ENCODE measurements around the gene PKD1L1. TPM values are rescaled to one million over a fixed set of nuclear protein-coding genes. Genes with fewer than 3 reads are reported as not detected.
"Not testable (repeated sequence)": the region's sequence is repeated elsewhere in the genome, so short reads cannot be mapped to it uniquely, and the experiment has no call there.

Gene PKD1L1
- total RNA-seq, 1 experiment from 2014 or later = 0.17 TPM

DNA sequence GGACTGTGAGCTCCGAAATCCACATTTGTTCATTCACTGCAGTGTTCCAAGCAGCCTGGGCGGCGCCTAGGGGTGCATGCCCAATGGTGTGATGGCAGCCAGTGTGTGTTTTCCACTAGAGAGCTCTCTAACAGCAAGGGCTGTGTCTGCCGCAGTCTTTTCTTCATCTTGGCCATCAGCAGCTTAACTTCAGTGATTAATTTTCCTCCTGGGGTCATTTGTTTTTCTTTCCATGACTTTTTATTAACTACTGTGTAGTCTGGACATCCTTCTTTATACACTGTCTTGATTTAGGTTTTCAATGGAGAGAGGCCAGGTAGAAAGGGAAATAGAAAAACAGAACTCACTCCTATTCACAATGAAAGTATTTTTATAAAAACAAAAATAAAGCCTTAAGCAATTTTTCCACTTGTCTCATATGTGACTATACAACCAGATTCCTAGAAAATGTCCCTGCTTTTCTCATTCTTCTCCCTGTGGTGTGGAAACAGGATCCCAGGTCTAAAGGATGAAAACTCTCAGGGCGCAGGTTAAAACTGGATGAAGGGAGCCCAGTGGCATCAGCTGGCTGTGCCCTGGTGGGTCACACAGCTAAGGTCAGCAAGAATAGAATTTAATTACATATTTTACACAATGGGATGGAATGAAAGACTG is 176.8 kb downstream of the PKD1L1 start:
- DNase-seq (ENCODE audit: low read depth) = peak; percentile 89

DNA sequence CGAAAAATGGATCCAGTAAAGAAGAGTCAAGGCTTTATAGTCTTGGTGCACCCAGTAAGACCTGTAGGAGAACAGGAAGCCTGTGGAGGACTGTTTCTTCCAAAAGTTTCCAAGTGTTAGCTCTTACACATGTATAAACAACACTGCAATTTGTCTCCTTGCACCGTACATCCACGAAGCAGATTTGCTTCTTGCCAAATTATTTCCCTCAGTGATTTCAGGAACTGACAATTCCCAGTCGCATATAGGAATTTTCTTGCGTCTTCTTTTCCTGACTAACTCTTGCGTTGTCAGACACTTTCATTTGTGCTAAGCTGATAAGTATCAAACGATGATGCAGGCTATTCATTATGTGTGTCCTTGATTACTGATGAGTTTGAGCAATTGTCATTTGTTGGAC is 182.1 kb downstream of the PKD1L1 start:
- no peak for DNase-seq (ENCODE audit: low read depth)

DNA sequence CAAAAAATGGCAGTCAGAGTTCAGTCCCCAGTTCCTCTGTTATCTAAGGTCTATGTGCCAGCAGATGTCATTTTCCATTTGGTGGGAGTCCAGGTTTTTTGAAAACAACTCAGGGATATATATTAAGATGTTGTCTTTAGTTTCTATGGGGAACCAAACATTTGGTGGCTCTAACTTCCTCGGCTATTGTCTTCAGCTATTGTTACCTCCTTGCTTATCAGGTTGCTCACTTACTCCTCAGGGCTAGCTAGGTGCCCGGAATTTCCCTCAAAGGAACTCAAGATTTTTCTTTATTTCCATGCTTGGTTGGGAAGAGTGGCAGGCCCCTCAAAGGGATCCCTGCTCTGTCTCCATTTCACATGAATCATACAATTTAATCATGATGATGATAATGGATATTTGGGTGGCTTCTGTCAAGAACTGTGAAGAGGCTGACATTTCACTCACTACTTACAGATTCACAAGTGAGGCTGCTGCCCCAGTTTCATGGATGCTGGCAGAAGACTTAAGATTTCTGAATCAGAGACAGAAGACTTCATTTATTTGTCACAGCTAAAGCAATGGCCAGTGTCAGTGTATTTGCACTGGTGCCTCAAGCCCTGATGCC is 182.8 kb downstream of the PKD1L1 start:
- peak; percentile 40 for DNase-seq (ENCODE audit: low read depth)

DNA sequence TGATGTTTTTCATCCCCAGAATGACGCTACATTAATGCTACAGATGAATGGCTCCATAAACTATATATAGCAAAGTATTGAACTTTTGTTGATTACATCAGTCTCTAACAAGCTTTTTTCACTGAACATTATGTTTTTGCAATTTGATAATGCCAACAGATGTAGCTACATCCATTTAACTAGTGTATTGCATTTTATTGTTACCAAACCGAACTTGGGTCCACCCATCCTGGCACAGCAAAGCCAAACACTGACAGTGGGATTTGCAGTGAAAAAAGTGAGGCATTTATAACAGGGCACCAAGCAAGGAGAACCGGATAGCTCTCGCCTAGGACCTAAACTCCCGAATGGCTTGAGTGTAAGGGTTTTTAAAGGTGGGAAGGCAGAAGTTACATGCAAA is 183.5 kb downstream of the PKD1L1 start:
- DNase-seq (ENCODE audit: low read depth) = no peak

DNA sequence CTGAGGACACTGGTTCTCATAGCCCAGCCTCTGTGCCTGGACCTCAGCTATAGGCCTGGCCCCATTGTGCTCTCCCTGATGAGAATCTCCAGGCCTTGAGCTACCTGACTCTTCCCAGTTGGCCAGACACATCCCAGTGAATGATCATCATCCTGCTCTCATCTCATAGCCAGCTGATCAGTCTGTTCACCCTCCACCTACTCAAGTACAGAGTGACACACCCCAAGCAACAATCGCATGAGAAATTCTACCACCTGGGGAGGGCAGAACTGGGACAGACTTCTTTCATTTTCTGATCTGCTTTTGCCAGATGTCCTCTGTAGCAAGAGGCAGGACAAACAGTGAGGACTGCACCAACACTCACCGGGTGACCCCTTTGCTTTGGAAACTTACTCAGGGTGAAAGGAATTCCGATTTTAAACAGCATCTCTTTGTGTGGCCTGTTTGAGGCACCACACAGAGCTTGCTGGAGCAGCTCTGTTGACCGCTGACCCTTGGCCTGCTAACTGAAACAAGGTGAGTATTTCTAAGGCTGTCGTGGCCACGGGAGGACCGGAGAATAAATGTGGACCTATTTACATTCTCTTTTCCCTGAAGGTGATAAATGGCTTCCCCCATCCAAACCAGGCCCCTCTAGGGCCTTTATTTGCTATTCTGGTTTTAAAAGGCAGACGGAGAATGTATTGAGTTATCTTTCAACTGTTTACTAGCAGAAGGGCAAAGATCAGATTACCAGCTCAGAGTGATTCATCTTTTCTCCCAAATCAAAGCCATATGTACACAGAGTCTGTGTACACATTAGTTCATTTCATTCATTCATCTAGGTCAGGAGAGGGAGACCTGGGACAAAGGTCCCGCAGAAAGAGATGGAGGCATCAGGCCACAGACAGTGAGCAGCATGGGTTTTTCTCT is 184.9 kb downstream of the PKD1L1 start:
- peak; percentile 95 for DNase-seq (ENCODE audit: low read depth)

DNA sequence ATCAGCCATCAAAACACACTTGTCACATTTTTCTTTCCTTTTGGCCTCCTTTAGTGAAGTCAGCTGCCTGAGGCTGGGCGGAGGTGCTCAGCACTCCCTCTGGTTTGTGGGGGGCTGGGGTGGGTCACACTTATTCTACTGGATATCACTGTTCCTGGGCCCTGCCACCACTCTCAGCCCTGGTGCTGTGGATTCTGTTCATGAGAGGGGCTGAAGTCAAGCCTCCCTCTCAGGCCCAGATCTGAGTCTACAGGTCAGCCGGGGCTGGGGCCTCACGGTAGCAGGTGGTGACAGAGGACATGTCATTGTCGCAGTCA is 185.6 kb downstream of the PKD1L1 start:
- DNase-seq (ENCODE audit: low read depth) = no peak

DNA sequence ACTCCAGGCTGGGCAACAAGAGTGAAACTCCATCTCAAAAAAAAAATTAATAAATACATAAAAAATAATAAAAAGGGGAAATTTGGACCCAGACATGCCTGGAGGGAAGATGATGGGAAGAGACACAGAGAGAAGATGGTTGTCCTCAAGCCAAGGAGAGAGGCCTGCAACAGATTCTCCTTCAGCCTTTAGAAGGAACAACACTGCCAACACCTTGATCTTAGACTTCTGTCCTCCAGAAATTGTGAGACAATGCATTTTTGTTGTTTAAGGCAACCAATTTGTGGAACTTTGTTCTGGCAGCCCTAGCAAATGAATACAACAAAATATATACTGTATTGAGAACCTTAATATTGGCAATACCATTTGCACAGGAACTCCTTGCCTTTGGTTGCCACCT is 186.1 kb downstream of the PKD1L1 start:
- no peak for DNase-seq (ENCODE audit: low read depth)

DNA sequence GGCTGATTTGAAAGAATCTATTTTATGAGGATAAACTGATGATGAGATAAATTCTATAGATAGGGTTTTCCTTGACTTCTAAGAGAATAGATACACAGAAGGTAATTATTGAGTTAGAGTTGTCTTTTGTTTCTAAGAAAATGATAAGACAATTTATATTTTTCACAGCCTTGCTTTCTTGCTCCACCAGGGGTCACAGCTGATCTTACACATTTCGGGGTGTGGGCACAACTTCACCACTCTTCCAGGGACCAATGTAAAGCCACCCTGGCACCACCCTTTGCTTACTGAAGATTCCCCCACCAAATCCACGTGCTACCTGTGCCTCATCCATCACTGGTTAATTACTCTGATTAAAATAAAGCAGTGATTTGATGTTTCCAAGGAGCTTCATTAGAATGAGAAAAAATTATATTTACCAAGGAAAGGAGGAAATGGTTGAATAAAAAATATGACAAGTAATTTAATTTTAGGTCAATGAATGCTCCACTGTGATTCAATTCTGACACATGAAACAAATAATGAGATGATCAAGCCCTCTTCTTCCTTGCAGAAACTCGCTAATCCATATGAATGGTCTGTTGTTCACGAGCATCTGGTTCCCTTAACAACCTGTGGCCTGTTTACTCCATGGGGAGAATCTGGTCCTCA is 189.1 kb downstream of the PKD1L1 start:
- DNase-seq (ENCODE audit: low read depth) = peak; percentile 55

DNA sequence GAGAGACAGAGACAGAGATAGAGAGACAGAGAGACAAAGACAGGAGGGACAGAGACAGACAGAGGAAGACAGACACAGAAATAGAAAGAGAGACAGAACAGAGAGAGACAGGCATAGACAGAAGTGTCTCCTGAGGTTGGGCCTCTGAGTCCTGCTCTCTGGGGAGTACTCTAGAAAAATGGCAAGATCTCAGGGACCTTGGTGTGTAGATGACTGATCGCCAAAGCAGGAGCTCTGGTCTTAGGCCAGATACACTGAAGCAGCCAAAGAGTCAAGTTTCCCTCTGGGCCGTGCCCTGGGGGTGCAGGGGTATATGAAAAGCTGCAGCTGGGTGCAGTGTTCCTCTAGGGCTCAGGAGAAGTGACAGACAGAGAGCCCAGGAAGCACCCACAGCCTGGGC is 189.7 kb downstream of the PKD1L1 start:
- DNase-seq (ENCODE audit: low read depth) = no peak

DNA sequence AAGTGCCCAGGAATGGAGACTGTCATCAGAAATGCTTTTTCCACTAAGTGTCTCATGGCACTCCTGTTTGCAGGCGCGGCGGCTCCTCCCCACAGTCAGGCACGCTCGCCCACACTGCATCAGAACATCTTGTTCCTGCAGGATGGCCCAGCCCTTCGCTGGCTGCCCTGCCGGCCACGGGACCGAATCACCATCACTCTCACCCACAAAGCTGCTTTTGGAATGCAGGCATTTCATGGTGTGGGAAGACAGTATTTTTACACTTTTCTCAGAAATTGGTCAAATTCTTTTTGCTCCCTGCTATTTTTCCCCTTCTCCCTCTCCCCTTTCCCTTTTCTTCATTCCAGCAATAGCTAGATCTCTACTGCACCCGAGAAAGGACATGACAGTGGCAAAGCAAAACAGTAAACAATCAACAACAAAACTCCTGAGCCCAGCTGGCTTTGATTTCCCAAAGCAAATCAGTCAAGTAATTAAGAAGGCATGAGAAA is 190.3 kb downstream of the PKD1L1 start:
- peak; percentile 70 for DNase-seq (ENCODE audit: low read depth)

DNA sequence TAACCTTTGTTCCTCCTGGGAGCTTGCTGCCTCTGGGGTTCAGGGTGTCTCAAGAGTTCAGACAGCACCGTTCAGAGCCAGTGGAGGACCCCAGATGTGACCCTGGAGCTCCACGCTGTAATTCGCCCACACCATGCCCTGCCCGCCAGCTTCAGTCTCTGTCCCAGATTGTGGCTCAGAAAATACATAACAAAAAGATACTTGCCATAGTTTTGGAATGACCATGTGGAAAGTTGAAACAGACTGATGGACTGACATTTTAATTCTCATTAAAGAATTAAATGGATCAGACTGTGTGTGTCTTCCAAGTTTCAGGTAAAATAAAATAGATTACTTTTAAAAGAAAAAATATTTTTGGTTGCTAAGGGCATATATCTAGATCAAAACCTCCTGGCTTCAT is 191.6 kb downstream of the PKD1L1 start:
- no peak for DNase-seq (ENCODE audit: low read depth)

DNA sequence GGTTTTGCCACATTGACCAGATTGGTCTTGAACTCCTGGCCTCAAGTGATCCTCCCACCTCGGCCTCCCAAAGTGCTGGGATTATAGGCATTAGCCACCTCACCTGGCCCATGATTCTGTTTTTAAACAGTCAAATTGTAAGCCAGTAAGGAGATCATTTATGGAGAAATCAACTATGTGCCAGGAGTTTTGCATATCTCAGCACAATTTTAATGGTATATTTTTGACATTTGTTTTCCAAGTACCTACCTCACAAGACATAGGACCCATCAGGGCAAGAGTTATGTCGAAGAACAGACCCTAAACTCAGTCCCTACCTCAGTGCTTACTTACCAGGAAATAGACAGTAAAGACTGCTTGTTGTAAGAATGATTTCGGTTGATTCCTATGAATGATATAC is 193.0 kb downstream of the PKD1L1 start:
- DNase-seq (ENCODE audit: low read depth) = no peak

DNA sequence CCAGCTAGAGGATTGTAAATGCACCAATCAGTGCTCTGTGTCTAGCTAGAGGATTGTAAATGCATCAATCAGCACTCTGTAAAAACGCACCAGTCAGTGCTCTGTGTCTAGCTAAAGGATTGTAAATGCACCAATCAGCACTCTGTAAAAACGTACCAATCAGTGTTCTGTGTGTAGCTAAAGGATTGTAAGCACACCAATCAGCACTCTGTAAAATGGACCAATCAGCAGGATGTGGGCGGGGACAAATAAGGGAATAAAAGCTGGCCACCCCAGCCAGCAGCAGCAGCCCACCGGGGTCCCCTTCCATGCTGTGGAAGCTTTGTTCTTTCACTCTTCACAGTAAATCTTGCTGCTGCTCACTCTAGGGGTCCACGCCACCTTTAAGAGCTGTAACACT is 196.5 kb downstream of the PKD1L1 start:
- not testable (repeated sequence) for DNase-seq (ENCODE audit: low read depth)

DNA sequence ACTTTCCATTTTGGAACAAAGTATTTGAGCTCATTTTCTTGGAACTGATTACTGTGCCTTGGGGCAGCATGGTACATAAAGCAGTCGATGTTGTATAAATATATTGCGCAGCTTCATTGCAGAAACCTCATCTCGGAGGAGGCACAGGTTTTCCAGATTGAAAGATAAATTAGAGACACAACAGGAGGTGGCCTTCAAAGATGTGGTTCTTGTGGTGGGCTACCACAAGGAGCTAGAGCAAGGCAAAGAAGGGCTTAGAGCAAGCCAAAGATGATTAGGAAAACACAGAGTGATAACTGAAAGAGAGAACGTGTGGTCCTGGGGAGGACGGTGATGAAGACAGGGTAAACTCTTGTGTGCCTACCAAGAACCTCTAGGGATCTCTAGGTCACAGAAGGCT is 197.2 kb downstream of the PKD1L1 start:
- DNase-seq (ENCODE audit: low read depth) = no peak

DNA sequence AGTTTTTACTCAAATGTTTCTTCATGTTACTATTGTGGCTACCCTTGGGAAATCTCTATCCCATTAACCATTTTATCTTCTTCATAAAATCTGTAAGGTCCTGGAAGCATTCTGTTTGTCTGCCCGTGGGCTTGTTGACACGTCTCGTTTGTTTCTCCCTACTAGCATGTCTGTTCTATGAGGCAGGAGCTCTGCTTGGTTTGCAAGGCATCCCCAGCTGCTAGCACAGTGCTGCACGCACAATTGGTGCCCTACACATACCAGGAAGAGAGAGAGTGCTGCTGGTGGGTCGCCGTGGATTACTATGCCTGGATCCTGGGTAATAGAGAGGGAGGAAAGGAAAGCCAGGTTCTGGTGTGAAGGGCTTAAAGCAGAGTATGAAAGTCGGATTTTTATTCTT is 200.2 kb downstream of the PKD1L1 start:
- no peak for DNase-seq (ENCODE audit: low read depth)

DNA sequence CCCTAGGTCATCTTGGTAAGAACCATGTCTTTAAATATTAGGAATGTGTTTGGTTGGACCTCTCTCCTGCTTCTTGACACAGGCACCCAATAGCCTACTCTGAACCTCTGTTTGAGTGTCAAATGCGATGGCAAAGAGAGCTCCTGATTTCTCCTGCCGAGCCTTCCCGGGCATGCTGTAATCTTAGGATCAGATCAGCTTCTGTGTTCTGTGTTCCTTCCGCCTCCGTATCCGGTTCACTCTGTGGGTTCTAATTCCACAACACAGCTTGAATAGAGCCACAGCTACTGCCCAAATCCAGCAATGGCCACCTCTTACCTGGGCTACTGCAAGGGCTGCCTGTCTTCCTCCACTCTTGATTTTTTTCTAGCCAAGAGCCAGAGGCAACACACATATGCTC is 201.1 kb downstream of the PKD1L1 start:
- no peak for DNase-seq (ENCODE audit: low read depth)

DNA sequence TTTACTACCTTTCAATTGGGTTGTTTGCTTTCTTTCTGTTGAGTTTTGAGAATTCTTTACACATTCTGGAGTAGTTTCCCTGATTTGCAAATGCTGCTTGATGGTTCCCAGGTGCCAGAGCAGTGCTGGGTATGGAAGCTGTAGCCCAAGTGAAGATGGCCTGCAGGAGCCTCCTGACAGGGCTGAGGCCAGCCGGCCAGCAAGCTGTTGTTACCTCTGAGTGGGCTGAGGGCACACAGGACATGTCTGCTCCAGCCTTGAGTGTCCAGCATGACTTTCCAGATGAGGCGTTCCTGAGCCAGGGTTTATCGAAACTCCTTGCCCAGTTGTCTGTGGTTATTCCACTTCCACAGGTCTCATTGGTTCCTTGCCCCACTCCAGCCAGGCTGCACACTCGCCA is 201.8 kb downstream of the PKD1L1 start:
- no peak for DNase-seq (ENCODE audit: low read depth)

DNA sequence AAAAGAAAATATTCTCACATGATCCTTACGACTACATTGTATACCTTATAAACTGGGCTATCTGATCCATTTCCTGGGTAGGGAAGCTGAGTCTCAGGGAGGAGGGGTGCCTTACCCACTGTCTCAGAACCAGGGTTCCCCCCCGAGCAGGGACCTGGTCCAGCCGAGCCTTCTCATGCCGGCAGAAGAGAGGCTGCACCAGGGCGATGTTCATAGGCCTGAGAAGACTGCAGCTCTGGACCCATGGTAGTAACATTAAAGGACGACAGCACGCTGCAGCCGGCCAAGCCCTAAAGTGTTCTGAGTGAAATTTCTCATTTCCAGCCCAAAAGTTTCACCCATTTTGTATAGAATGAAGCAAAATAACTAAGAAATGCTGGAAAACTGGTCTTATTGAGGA is 203.4 kb downstream of the PKD1L1 start:
- no peak for DNase-seq (ENCODE audit: low read depth)

DNA sequence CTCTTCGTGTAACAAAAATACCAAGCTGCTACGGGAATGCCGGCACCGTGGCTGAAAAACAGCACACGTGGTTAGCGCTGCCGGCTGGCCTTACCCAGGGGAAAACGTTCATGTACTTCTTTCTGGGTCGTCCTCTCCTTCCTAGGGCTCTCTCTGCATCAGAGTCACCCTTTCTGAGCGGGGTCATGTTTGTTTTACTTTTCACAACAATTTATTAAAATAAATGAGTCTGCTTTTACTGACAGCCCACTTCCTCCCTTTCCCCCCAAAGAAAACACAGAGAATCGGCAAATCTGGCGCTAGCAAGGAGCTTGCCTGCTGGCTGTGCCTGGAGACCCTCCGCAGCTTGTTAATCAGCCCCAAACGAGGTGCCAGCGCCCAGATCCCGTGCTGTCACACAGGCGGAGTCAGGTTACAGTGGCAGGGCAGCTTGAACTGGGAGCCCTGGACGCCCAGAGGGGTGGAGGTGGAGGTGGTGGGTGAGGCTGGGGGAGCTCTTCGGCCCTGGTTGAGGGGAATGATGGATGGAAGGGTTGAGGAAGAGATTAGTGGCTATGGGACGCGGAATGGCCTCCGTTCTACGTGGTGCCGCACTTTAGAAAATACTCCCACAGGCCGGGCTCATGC is 204.2 kb downstream of the PKD1L1 start:
- peak; percentile 47 for DNase-seq (ENCODE audit: low read depth)

DNA sequence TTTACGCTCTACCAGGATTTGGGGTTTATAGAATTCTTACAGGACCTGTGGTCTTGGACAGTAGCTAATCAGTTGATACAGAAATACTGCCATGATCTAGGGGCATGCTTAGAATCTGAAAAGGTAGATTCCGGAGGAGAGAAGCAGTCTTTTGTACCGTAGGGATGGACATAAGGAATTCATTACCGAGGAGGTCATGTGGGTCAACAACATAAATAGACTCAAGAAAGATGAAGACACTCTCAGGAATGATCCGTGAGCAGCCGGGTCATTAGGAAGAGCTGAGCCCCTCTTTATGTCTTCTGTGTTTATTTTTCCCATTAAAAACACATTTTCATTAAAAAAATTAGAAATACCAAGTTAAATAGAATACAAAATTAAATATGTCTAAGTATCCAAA is 206.3 kb downstream of the PKD1L1 start:
- DNase-seq (ENCODE audit: low read depth) = no peak

DNA sequence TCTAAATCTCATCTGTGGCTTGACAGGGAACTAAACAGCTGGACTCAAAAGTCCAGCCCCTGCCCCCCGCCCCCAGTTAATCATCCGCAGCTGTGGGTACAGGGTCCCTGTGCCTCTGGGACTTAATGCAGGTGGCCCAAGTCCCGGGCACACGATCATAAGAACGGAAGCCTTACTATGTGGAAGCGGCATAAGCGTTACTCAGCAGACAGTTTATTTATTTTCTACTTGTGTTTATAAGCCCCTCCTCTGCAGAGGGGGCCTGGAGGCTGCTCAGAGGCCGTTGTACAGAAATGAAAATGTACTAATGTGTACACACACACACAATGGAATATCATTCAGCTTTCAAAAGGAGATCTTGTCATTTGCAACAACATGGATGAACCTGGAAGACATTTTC is 208.4 kb downstream of the PKD1L1 start:
- no peak for DNase-seq (ENCODE audit: low read depth)

DNA sequence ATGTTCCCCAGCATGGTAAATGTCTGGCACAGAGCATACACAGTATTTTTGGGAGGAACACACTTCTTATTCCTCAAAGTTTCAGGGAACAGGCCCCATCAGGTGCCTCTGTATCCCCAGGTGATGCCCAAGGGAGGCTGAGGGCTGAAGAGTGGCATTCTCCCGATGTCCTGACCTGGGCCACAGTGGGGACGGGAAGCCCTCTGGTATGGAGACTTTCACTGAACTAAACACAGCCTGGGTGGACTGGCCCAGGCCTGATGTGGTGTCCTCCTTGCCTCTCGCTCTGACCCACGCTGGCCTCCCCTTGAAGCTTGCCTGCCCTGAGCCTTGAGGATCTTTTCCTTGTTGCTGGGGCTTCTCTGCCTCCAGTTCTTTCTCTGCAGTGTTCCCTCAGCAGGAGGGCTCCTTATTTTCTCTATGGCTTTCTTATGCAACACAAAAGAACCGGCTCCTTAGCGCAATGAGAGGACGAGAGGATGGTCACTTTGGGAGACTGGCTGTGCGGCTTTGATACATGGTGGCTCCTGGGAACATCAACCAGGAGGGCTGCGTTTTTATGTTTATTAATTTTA is 208.9 kb downstream of the PKD1L1 start:
- no peak for DNase-seq (ENCODE audit: low read depth)
